RKO (cell line): ENCODE results near the gene ELFN1.
"Not testable (repeated sequence)": the region's sequence is repeated elsewhere in the genome, so short reads cannot be mapped to it uniquely, and the experiment has no call there.

ENCODE experiments used
- DNase-seq: peaks from one replicate; pipeline ENCODE4 v3.0.0-alpha.2; 2016; ENCODE audit warnings: low spot score

The ELFN1 gene

DNA sequence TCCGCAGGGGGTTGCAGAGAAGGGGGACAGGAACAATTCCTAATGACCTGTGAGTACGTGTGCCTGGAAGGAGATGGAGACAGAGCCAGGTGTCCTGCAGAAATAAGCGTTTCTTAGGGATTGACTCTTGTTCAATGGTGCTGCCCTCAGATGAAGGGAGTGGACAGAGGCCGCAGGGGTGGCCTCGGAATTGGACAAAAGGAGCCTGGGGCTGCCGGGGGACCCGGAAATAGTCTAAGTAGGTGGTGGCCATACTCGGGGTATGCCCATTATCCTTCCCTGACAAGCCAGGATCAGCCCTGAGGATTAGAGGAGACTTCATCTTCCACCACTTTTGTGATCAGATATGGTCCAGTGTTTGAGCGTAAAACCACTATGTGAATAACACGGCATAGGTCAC lies 39.2 kb downstream of the ELFN1 start:
- DNase-seq: no peak

DNA sequence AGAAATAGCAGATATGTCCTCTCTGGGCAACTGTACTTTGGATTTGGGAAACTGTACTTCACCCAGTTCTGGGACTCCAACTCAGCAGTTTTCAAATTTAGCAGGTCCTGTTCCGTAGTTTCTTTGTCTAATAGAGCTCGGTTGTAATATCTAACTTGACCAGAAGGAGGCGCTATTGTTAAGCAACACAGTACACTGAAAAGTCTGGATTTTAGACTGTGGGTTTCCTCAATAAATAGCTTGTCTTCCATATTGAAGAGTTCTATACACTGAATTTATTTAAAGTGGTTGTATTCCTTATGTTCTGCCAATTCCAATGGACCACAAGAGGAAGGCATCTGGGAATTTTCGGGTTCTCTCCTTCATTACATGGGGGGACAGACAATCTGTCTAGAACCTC lies 39.8 kb downstream of the ELFN1 start:
- DNase-seq: no peak

- DNase-seq: no peak
Measured at GRCh38 chr7:1710936-1711335, 40.9 kb downstream of the ELFN1 start.

DNA sequence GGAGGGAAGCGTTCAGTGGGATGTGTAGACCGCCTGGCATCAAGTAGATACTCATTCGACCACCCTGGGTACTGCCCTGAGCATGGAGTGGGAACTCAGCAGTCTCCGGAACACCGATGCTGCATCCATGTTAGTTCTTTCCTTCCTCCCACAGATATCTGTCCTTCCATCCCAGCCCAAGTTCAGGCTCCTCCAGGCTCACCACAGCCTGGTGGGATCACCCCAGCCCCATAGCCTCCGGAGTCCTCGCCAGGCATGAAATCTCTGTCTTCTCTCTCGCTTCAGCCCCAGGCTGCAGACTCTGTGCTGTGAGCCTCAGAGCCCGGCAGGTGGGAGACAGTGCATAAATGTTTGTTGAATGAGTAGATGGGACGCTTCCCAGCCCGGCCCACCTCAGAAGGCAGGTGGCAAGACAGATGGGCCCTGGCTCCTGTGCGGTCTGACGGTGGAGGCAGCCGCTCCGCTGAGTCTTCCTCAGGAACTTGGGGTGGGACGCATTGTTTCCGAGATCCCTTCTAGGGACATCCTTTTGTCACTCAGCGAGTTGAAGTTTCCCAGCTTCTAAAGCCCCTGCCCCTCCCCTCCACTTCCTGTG lies 42.9 kb downstream of the ELFN1 start:
- no peak for DNase-seq

GRCh38 chr7:1713502-1714484 lies 43.7 kb downstream of the ELFN1 start:
- DNase-seq: no peak

DNA sequence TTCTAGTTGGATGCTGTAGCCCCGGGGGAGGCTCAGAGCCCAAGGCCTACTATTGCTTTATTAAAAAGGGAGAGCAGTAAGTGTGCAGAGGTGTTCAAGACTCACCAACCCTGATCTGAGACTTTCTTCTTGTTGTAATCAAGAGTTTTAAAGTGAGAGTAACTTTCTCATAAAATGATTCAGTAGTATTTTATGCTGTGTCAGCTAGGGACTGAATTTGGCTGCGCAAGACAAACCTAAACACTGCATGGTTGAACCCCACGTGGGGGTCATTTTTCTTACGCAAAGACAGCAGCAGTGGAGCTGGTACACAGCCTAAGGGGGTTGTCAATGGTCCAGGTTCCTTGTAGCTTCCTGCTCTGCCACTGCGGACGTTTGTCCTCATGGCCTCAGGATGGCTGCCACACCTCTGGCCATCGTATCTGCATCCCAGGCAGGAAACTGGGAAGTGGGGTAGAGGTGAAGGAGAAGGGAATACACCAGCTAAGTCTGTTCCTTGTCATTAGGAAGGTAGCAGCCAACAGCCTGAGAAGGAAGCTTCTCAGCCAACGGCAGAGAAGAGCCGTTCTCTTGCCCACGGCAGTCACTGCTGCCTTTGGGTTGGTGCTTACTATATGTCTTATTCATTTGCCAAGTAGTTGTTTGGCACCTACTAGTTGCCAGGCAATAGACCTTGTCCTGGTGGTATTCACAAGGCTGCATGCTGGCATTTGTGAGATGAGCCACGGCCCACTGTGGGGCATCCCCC lies 44.7 kb downstream of the ELFN1 start:
- DNase-seq: no peak

DNA sequence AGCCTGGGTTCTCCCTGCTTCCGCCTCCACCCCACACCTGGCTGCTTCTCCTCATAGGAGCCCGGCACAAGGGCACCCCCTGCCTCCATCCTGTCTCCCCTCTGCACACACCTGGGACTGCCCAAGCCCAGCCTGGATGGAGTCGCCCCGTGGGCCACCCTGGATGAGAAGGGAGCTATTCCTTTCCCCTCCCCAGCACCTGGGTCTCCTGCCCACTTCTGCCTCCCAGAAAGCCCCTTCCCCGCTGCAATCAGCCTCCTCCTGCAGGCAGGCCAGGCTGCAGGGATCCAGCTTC lies 45.2 kb downstream of the ELFN1 start:
- no peak for DNase-seq

GRCh38 chr7:1715671-1716074 lies 45.6 kb downstream of the ELFN1 start:
- no peak for DNase-seq

- DNase-seq: no peak
Measured at GRCh38 chr7:1716263-1717094, 46.4 kb downstream of the ELFN1 start.

DNA sequence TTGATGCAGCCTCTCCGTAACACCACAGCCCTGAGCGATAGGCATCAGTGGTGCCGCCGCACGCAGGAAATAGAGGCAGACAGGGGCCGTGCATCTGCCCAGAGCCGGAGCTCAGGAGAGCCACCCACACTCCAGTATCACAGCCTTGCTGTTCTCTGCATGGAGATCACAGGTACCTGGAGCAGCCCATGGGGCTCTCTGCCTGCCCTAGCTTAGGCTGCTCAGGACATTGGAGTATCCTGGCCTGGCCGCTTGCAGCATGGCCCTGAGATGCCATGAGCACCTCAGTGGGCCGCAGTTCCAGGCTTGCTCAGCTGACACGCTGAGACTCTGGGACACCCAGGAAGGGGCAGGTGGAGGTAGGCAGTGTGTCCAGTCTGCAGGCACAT lies 47.0 kb downstream of the ELFN1 start:
- DNase-seq: no peak

DNA sequence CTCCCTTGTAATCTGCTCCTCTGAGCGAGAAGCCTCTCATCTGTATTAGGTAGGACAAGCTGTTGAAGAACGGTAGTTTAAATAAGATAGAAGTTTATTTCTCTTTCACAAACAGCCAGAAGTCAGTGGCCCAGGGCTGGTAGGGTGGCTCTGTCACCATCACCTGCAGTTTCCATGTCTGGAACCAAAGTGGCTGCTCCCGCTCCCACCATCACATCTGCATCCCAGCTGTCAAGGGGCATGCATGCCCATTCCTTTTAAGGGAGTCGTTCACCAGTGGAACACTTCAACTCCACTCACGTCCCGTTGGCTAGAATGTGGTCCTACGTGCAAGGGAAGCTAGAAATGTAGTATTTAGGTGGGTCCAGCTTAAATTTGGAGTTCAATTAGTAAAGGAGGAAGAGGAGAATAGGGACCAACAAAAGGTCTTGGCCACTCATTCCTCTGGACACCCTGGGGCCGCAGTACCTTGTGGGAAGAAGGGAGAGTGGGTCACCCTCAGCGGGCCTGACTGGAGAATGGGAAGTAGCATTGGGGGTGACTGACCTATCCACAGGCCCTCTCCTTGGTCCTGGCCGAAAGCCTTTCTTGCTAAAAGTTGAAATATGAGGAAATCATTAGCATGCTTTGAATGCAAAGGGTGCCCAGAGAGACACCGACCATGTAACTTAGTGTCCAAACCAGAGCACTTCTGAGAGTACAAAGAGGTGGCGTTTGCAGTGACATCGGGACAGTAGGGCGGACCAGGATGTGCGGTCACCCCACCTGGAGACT lies 48.0 kb downstream of the ELFN1 start:
- DNase-seq: no peak

GRCh38 chr7:1718850-1719249 lies 48.8 kb downstream of the ELFN1 start:
- not testable (repeated sequence) for DNase-seq

DNA sequence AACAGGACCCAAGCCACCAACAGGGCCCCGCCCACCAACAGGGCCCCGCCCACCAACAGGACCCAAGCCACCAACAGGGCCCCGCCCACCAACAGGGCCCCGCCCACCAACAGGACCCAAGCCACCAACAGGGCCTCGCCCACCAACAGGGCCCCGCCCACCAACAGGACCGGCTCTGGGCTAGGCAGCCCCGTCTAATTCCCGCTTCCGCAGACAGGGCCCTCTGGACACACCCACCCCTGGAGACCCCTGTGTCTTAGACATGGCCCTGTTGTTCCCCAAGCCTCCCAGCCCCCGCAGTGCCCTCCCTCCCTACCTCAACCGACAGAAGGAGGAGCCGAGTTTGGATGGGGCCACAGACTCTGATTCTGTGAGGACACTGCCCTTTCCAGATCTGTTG lies 49.2 kb downstream of the ELFN1 start:
- DNase-seq: not testable (repeated sequence)

GRCh38 chr7:1719913-1720312 lies 49.8 kb downstream of the ELFN1 start:
- no peak for DNase-seq

GRCh38 chr7:1720326-1720725 lies 50.2 kb downstream of the ELFN1 start:
- no peak for DNase-seq

DNA sequence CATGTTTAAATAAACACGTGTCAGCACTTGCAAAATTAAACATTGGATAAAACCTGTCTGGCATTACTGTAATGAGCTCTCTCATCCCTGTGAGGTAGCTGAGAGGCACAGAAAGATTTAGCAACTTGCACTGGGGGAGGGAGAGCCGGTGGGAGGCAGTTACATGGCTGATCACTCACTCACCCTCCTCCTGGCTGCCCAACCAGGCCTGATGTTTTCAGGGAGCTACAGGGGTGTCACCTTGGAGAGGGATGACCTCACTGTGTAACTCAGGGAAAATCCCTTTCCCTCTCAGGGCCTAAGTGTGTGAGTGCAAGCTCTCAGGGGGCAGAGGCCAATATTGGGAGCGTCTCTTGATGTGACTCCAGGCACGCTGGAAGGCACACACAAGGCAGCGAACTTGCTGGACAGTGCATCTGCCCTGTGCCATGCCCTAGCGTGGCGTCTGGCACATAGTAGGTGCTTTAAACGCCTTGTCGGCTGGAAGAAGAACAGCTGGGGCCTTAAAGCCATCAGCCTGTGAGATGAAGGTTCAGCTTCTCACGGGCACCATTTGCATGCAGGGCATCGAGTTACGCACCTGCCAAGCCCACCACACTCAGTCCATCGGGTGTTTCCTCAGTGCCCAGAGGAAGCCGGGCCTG lies 51.1 kb downstream of the ELFN1 start:
- DNase-seq: peak; percentile 25

DNA sequence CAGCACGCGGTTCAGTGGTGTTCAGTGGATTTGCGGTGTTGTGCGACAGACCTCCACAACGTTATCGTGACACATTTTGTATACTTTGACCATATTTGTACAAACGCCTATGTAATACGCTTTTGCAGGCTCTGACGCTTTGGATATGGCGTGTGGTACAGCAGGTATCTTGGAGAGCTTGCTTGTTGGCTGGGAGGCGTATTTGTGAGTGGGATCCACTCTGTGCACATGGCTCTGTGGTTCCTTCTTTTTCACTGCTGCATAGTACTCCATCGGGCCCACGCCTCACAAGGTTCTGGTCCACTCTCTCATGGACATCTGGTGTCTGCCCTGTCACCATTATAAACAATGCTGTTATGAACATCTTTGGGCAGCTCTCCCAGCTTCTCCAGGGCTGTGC lies 53.2 kb downstream of the ELFN1 start:
- no peak for DNase-seq

GRCh38 chr7:1724118-1724910 lies 54.2 kb downstream of the ELFN1 start:
- DNase-seq: no peak

GRCh38 chr7:1725199-1725690 lies 55.2 kb downstream of the ELFN1 start:
- DNase-seq: no peak
